Stimulated activated CD8-positive, alpha-beta memory T cell treated with anti-CD3 and anti-CD28 coated beads, Interleukin-15, amount 100 ng/mL, for 24 hours (primary cell): ENCODE data around the gene PRR23B.

Experiments used
- DNase-seq: peaks from one replicate; pipeline ENCODE4 v3.0.0-alpha.2; 2020; ENCODE audit warnings: low read depth

PRR23B gene

GRCh38 chr3:138974462-138974861 lies 46.3 kb downstream of the PRR23B start:
- no peak for DNase-seq

GRCh38 chr3:138972941-138973340 lies 47.8 kb downstream of the PRR23B start:
- no peak for DNase-seq

- DNase-seq, result no peak
Observed at GRCh38 chr3:138971766-138972320, 48.9 kb downstream of the PRR23B start.
